K562 (cell line): ENCODE measurements around the gene PTGIR. TPM values are rescaled to one million over a fixed set of nuclear protein-coding genes. Genes with fewer than 3 reads are reported as not detected.

Experiments
- CUX1 ChIP-seq: fragments of 200-800 bp; sonication (Bioruptor generic); IDR thresholded peaks from 2 replicates; pipeline ENCODE4 v1.6.1; 2016; ENCODE audit warnings: missing genetic modification characterization, missing compliant biosample characterization
- E2F4 ChIP-seq: sonication (generic); formaldehyde crosslinking; IDR thresholded peaks from 2 replicates; pipeline ENCODE4 v1.8.0; 2022; ENCODE audit warnings: mild to moderate bottlenecking, low read depth, missing genetic modification reagents
- GABPA ChIP-seq: fragments of 200-800 bp; sonication (Bioruptor generic); conservative IDR thresholded peaks from 2 replicates; pipeline ENCODE4 v1.6.1; 2016; ENCODE audit warnings: low read depth, missing genetic modification characterization, missing compliant biosample characterization
- KAT2B ChIP-seq: IDR thresholded peaks from one replicate; pipeline ENCODE4 v1.6.1; 2012; ENCODE audit warnings: low read depth, mild to moderate bottlenecking, control low read depth, inconsistent platforms, low read length, moderate library complexity
- KLF16 ChIP-seq: IDR thresholded peaks from 2 replicates; pipeline ENCODE4 v1.6.1; 2016; ENCODE audit warnings: antibody characterized with exemption
- MAFG ChIP-seq: fragments of 450-650 bp; conservative IDR thresholded peaks from 2 replicates; pipeline ENCODE4 v1.6.1; 2016; ENCODE audit warnings: missing genetic modification characterization, missing compliant biosample characterization
- NCOA4 ChIP-seq: fragments of 450-650 bp; IDR thresholded peaks from 2 replicates; pipeline ENCODE4 v1.6.1; 2018; ENCODE audit warnings: mild to moderate bottlenecking; ENCODE audit not compliant: partially characterized antibody
- SMARCA4 ChIP-seq: fragments of 450-650 bp; IDR thresholded peaks from 2 replicates; pipeline ENCODE4 v1.6.1; 2016
- ZBTB40 ChIP-seq, 2 experiments: fragments of 450-650 bp in 1 of 2; sonication (generic) in 1 of 2; formaldehyde crosslinking in 1 of 2; IDR thresholded peaks; 2 replicates each; pipeline versions ENCODE4 v1.7.1 to v1.9.0; 2016 to 2022; ENCODE audit warnings: inconsistent platforms in 1 of 2, mild to moderate bottlenecking in 1 of 2, missing genetic modification reagents in 1 of 2
- ZNF311 ChIP-seq: fragments of 250-450 bp; sonication (Bioruptor Pico); IDR thresholded peaks from 2 replicates; pipeline ENCODE4 v1.4.0; 2020; ENCODE audit warnings: mild to moderate bottlenecking, moderate library complexity
- ZNF77 ChIP-seq: fragments of 250-450 bp; sonication (Bioruptor Pico); IDR thresholded peaks from 2 replicates; pipeline ENCODE4 v1.5.0; 2020
- polyA plus RNA-seq, 8 experiments: library from polyadenylated mRNA; depleted of rRNA in 4 of 8; stranded (reverse) in 5 of 8; unstranded in 3 of 8; fragments of >200 nt; fragmentation: Nextera tagmentation in 2 of 8; fragmentation: Illumina TruSeq in 1 of 8; extraction: Ambion mirVana in 2 of 8; extraction: Trizol in 1 of 8; gene quantifications; 2 replicates each; pipeline versions ENCODE4 v1.2.1 to v1.2.3, GENCODE V29; 2011 to 2014; ENCODE audit warnings: inconsistent platforms in 1 of 8, missing spikeins in 1 of 8
- total RNA-seq, 7 experiments: library from RNA; depleted of rRNA in 6 of 7; stranded (reverse); fragments of >200 nt in 6 of 7; fragmentation: Illumina TruSeq in 2 of 7; extraction: Trizol in 2 of 7; gene quantifications; 2 replicates each; pipeline versions ENCODE4 v1.2.1 to v1.2.3, GENCODE V29; 2011 to 2021; ENCODE audit warnings: low replicate concordance in 1 of 7

The PTGIR gene
- total and polyA plus RNA-seq, 9 of the 15 experiments (the other 6 are each of a cell fraction or from before 2014, with no cell fraction given), result 0.11 to 3.4 (median 1.1) TPM; not detected in 1

- TF ChIP-seq NCOA4, result no peak
- TF ChIP-seq CUX1 (CRISPR knock-in tag), result no peak
- 0 out of 2 replicates have a peak, but pooled peaks have one; percentile 15 for TF ChIP-seq ZBTB40 (IDR thresholded peaks at IDR 0.05)
- TF ChIP-seq ZBTB40 (CRISPR knock-in tag; IDR thresholded peaks at IDR 0.05), result no peak
- no peak for TF ChIP-seq KLF16
- no peak for TF ChIP-seq ZNF311 (CRISPR knock-in tag)
- TF ChIP-seq ZNF77 (CRISPR knock-in tag), result no peak
- TF ChIP-seq KAT2B, result no peak
- TF ChIP-seq MAFG (tag), result no peak
- TF ChIP-seq E2F4 (CRISPR knock-in tag), result no peak
- TF ChIP-seq GABPA (tag), result peak; percentile 49
- 0 out of 2 replicates have a peak, but pooled peaks have one; percentile 39 for TF ChIP-seq SMARCA4
These were observed 14.7 kb upstream of the PTGIR start (continued) for GRCh38 chr19:46639358-46640182.
